ENCODE data around the gene GSDMA. TPM values are rescaled to one million over a fixed set of nuclear protein-coding genes. Genes with fewer than 3 reads are reported as not detected.

The GSDMA gene
- total RNA-seq, result not detected in 2 replicates
- long read RNA-seq, partial matches to known transcripts, result 1 of 1 reads
- long read RNA-seq, other reads (novel, unspliced or antisense), result 0 of 1 reads

GRCh38 chr17:39962642-39963220 is at the start of gene GSDMA:
Gene GSDMA (plus strand): TSS chr17:39963004. CDS start chr17:39965688, 2,684 bp downstream.
- TF ChIP-seq CTCF (IDR thresholded peaks at IDR 0.05; ENCODE audit: unreplicated experiment), result no peak
- Mint-ChIP-seq H3K27me3 (peaks cover 25% of the 10 kb centered on the region), H3K4me1 (ENCODE audit: low read depth) (peaks cover 2% of the 10 kb centered on the region), H3K9me3 (ENCODE audit: low read depth) (no peaks in the 10 kb centered on the region), H3K36me3 (ENCODE audit: insufficient read depth) (no peaks in the 10 kb centered on the region), H3K27ac (no peak within 1 kb of the TSS), H3K4me3 (ENCODE audit: low read depth) (no peak within 1 kb of the TSS)
- DNase-seq (ENCODE audit: low spot score, unreplicated experiment), result no peak

- Mint-ChIP-seq H3K4me3 (ENCODE audit: low read depth) (no peak overlapping the region), H3K36me3 (ENCODE audit: insufficient read depth) (peaks cover 13% of the 10 kb centered on the region), H3K27ac (no peak overlapping the region), H3K27me3 (no peaks in the 10 kb centered on the region), H3K9me3 (ENCODE audit: low read depth) (peaks cover 3% of the 10 kb centered on the region), H3K4me1 (ENCODE audit: low read depth) (peaks cover 2% of the 10 kb centered on the region)
- no peak for TF ChIP-seq CTCF (IDR thresholded peaks at IDR 0.05; ENCODE audit: unreplicated experiment)
- DNase-seq (ENCODE audit: low spot score, unreplicated experiment), result no peak
Observed at GRCh38 chr17:39913989-39914388, 48.8 kb upstream of the GSDMA start.

DNA sequence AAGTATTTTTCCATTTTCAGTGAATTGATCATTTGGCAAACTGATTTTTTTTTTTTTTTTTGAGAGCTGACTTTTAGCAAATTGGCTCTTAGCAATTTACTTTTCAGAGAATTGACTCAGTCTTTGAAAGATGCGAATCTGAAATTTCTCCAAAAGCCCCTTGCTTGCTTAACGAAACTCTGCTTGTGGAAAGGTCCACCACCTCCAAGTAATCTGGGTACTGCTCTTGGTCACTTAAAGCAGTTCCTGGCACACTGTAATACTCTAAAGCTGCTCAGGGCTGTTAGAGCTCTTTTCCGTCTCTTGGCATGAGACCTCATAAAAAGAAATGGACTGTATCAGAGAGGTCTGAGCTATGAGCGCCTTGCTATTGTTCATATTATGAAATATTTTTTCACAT is 47.2 kb upstream of the GSDMA start:
- H3K4me3 Mint-ChIP-seq (ENCODE audit: low read depth), result no peak overlapping the region
- H3K9me3 Mint-ChIP-seq (ENCODE audit: low read depth), result peaks cover 3% of the 10 kb centered on the region
- peaks cover 2% of the 10 kb centered on the region for H3K4me1 Mint-ChIP-seq (ENCODE audit: low read depth)
- no peaks in the 10 kb centered on the region for H3K27me3 Mint-ChIP-seq
- peaks cover 17% of the 10 kb centered on the region for H3K36me3 Mint-ChIP-seq (ENCODE audit: insufficient read depth)
- no peak overlapping the region for H3K27ac Mint-ChIP-seq
- DNase-seq (ENCODE audit: low spot score, unreplicated experiment), result no peak
- no peak for TF ChIP-seq CTCF (IDR thresholded peaks at IDR 0.05; ENCODE audit: unreplicated experiment)

- no peak overlapping the region for H3K27ac Mint-ChIP-seq
- no peak for TF ChIP-seq CTCF (IDR thresholded peaks at IDR 0.05; ENCODE audit: unreplicated experiment)
- H3K9me3 Mint-ChIP-seq (ENCODE audit: low read depth), result peaks cover 3% of the 10 kb centered on the region
- H3K27me3 Mint-ChIP-seq, result no peaks in the 10 kb centered on the region
- DNase-seq (ENCODE audit: low spot score, unreplicated experiment), result no peak
- H3K4me1 Mint-ChIP-seq (ENCODE audit: low read depth), result peaks cover 2% of the 10 kb centered on the region
- peaks cover 15% of the 10 kb centered on the region for H3K36me3 Mint-ChIP-seq (ENCODE audit: insufficient read depth)
- H3K4me3 Mint-ChIP-seq (ENCODE audit: low read depth), result no peak overlapping the region
Observed at GRCh38 chr17:39916918-39917317, 45.9 kb upstream of the GSDMA start.

- Mint-ChIP-seq H3K9me3 (ENCODE audit: low read depth) (peaks cover 3% of the 10 kb centered on the region), H3K36me3 (ENCODE audit: insufficient read depth) (peaks cover 14% of the 10 kb centered on the region), H3K27ac (peak overlapping the region; percentile 49), H3K27me3 (no peaks in the 10 kb centered on the region), H3K4me3 (ENCODE audit: low read depth) (no peak overlapping the region), H3K4me1 (ENCODE audit: low read depth) (peaks cover 4% of the 10 kb centered on the region)
- no peak for TF ChIP-seq CTCF (IDR thresholded peaks at IDR 0.05; ENCODE audit: unreplicated experiment)
- DNase-seq (ENCODE audit: low spot score, unreplicated experiment), result no peak
Observed at GRCh38 chr17:39919087-39919683, 43.6 kb upstream of the GSDMA start.
